Ishikawa (cell line): ENCODE results near the gene ZIC5.

Experiments used
- CEBPB ChIP-seq: IDR thresholded peaks from 2 replicates; pipeline ENCODE4 v1.6.1; 2012
- CREB1 ChIP-seq: IDR thresholded peaks from 2 replicates; pipeline ENCODE4 v1.6.1; 2012; ENCODE audit warnings: low read depth
- EGR1 ChIP-seq: IDR thresholded peaks from 2 replicates; pipeline ENCODE4 v1.6.1; 2012
- EP300 ChIP-seq: IDR thresholded peaks from 2 replicates; pipeline ENCODE4 v1.6.1; 2012; ENCODE audit warnings: borderline replicate concordance
- FOXM1 ChIP-seq: IDR thresholded peaks from 2 replicates; pipeline ENCODE4 v1.6.1; 2012; ENCODE audit warnings: low read depth, borderline replicate concordance
- NFIC ChIP-seq: IDR thresholded peaks from 2 replicates; pipeline ENCODE4 v1.6.1; 2012
- RAD21 ChIP-seq: IDR thresholded peaks from 2 replicates; pipeline ENCODE4 v1.6.1; 2012; ENCODE audit warnings: low read depth
- TAF1 ChIP-seq: IDR thresholded peaks from 2 replicates; pipeline ENCODE4 v1.6.1; 2012; ENCODE audit warnings: low read depth, mild to moderate bottlenecking
- TCF12 ChIP-seq: IDR thresholded peaks from 2 replicates; pipeline ENCODE4 v1.6.1; 2012; ENCODE audit warnings: low read depth
- TEAD4 ChIP-seq: IDR thresholded peaks from 2 replicates; pipeline ENCODE4 v1.6.1; 2012
- YY1 ChIP-seq: IDR thresholded peaks from 2 replicates; pipeline ENCODE4 v1.6.1; 2012; ENCODE audit warnings: low read depth
- ZBTB7A ChIP-seq: IDR thresholded peaks from 2 replicates; pipeline ENCODE4 v1.6.1; 2012; ENCODE audit warnings: low read depth
- TF ChIP-seq, protein P1 (sequence below): IDR thresholded peaks from 2 replicates; pipeline ENCODE4 v1.6.1; 2012
- TF ChIP-seq, protein P2 (sequence below): IDR thresholded peaks from 2 replicates; pipeline ENCODE4 v1.6.1; 2012
- TF ChIP-seq, protein P3 (sequence below): IDR thresholded peaks from 2 replicates; pipeline ENCODE4 v1.6.1; 2012; ENCODE audit warnings: low read depth, mild to moderate bottlenecking

The ZIC5 gene

DNA sequence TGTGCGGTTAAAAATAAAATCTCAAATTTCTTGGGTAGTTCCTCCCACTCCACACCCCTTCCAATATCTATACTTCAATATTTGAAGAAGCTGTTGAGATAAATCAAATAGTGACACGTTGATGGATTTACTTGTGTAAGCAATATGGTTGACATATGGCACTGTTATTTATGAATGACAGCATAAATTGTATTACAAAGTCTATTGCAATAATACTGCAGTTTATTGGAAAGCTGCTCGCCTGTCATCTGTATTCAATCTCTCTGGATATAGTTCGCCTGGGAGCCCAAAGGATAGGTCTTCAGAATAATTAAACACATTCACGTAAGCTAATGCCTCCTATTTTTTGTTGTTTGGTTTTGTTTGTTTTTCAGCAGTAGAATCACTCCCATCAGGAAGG lies 5.0 kb upstream of the ZIC5 start:
- TF ChIP-seq CREB1, result no peak
- no peak for TF ChIP-seq YY1
- no peak for TF ChIP-seq TAF1
- TF ChIP-seq, protein P1, sequence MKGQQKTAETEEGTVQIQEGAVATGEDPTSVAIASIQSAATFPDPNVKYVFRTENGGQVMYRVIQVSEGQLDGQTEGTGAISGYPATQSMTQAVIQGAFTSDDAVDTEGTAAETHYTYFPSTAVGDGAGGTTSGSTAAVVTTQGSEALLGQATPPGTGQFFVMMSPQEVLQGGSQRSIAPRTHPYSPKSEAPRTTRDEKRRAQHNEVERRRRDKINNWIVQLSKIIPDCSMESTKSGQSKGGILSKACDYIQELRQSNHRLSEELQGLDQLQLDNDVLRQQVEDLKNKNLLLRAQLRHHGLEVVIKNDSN, result no peak
- no peak for TF ChIP-seq ZBTB7A
- TF ChIP-seq, protein P2, sequence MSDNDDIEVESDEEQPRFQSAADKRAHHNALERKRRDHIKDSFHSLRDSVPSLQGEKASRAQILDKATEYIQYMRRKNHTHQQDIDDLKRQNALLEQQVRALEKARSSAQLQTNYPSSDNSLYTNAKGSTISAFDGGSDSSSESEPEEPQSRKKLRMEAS, result no peak
- TF ChIP-seq RAD21, result no peak
- TF ChIP-seq NFIC, result no peak
- no peak for TF ChIP-seq EP300
- no peak for TF ChIP-seq TCF12
- TF ChIP-seq TEAD4, result no peak
- no peak for TF ChIP-seq EGR1
- TF ChIP-seq FOXM1, result no peak
- TF ChIP-seq CEBPB, result no peak
- TF ChIP-seq, protein P3, sequence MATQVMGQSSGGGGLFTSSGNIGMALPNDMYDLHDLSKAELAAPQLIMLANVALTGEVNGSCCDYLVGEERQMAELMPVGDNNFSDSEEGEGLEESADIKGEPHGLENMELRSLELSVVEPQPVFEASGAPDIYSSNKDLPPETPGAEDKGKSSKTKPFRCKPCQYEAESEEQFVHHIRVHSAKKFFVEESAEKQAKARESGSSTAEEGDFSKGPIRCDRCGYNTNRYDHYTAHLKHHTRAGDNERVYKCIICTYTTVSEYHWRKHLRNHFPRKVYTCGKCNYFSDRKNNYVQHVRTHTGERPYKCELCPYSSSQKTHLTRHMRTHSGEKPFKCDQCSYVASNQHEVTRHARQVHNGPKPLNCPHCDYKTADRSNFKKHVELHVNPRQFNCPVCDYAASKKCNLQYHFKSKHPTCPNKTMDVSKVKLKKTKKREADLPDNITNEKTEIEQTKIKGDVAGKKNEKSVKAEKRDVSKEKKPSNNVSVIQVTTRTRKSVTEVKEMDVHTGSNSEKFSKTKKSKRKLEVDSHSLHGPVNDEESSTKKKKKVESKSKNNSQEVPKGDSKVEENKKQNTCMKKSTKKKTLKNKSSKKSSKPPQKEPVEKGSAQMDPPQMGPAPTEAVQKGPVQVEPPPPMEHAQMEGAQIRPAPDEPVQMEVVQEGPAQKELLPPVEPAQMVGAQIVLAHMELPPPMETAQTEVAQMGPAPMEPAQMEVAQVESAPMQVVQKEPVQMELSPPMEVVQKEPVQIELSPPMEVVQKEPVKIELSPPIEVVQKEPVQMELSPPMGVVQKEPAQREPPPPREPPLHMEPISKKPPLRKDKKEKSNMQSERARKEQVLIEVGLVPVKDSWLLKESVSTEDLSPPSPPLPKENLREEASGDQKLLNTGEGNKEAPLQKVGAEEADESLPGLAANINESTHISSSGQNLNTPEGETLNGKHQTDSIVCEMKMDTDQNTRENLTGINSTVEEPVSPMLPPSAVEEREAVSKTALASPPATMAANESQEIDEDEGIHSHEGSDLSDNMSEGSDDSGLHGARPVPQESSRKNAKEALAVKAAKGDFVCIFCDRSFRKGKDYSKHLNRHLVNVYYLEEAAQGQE, result no peak

DNA sequence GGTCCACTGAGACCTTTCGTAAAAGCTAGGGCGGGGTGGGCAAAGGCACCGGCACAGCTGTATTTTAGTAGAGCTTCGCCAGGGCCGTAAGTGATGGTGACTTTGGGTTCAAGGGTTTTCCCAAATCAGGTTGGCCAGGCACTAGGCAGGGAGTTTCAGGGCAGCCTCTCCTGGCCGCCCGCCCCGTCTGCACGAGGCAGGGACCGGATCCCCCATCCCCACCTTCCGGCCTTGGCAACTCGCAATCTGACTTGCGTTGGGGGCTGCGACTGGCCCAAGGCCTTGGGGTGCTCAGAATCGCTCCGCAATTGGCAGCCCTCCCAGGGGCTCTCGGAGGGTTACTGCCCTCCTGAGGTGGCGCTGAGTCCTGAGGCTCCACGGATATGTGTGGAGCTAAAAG lies 4.1 kb upstream of the ZIC5 start:
- TF ChIP-seq YY1 (no peak), TEAD4 (no peak), EGR1 (no peak), TAF1 (no peak), FOXM1 (no peak), EP300 (no peak), RAD21 (no peak), NFIC (no peak)
- TF ChIP-seq, protein P1, result no peak
- TF ChIP-seq, protein P2, result no peak
- TF ChIP-seq, protein P3, result no peak

DNA sequence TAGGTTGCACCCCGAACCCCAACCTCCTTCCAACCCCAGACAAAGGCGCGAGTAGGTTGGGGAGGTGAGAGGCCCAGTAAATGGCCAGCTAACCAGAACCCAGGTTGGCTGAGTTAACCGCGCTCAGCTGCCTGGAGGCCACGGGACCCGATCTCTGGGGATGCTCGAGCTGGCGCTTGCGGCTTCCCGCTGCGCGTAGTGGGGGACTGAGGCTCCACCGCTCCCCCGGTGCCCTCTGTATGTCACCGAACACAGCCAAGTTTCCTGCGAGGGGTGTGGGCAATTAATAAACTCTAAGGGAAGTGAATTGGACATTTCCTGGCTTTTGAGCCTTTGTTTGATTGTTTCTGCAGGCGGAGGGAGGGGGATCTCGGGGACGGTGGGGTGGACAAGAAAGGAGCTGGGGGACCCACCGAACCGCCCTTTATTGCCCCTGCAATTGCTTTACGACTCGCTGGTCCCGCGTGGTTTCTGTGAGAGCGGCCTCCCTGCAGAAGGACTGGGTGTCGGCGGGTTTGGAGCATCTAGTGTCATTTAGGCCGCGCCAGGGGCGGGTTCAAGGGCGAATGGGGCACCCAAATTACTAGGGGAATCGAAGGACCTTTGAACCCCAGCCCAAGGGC lies 3.5 kb upstream of the ZIC5 start:
- TF ChIP-seq NFIC, result no peak
- TF ChIP-seq FOXM1, result no peak
- TF ChIP-seq, protein P1, result no peak
- TF ChIP-seq EGR1, result no peak
- TF ChIP-seq YY1, result no peak
- TF ChIP-seq, protein P2, result no peak
- TF ChIP-seq, protein P3, result no peak
- TF ChIP-seq TEAD4, result no peak

DNA sequence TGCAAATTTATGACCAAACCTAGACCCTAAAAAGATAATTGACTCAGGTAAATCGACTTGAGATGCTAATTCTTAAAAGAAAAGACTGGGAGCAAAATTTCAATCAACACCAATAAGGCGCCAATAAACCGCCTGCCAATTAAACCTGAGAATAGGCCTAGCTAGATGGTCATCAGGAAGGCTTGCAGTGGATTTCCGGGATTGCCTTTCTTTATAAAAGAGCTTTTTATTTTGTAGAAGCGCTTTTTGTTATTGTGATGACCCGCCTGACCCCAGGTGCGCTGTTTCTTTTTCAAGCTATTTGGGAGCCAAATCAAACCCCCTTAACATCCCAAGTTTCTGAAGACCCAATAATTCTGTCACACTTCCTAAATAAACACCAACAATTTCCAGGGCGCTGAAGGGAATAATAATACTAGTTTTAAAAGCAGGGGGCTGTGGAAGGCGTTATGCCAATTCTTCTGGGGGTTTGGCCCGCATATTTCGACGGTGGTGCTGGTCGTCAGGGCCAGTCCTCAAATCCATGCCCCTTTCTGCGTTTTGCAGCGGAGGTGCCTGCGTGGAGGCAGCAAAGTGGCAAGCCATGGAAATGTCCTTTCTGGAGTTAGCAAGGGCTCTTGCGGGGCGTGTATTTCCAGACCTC lies 2.9 kb upstream of the ZIC5 start:
- TF ChIP-seq TAF1 (no peak), TEAD4 (no peak), CEBPB (no peak), EGR1 (no peak), NFIC (no peak), YY1 (no peak), ZBTB7A (no peak), FOXM1 (no peak), EP300 (no peak), RAD21 (no peak), CREB1 (no peak), TCF12 (no peak)
- TF ChIP-seq, protein P1, result no peak
- TF ChIP-seq, protein P3, result no peak
